GM19351 (cell line): Measurements from ENCODE around the gene DUSP23.

Source experiments
- ATAC-seq: cut with Tn5 transposase; IDR thresholded peaks from one replicate; pipeline ENCODE4 v1.9.1; 2021; ENCODE audit warnings: mild to moderate bottlenecking, moderate library complexity; ENCODE audit not compliant: unreplicated experiment

The DUSP23 gene

GRCh38 chr1:159783724-159784123, 3.0 kb downstream of the DUSP23 start:
- no peak for ATAC-seq

- ATAC-seq, result no peak
Observed at GRCh38 chr1:159786465-159786864, 5.7 kb downstream of the DUSP23 start.

DNA sequence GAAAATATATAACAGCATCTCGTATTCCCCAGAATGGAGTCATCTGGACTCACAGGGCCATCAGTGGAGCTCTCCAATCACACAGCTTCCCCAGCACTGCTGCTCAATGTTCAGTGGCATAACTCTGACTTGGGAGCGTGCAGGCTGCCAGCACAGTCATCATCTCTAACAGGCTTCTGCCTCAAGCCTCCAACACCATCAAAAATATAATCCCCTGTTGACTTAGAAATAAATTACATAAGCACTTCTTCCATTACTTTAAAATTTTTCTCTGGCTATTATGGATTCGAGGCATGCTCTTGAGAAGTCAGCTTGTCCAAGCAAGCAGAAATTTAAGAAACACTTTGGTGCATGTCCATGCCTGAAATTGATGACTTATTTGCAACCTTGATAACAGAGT, 6.2 kb downstream of the DUSP23 start:
- no peak for ATAC-seq

- no peak for ATAC-seq
Observed at GRCh38 chr1:159790237-159790917, 9.6 kb downstream of the DUSP23 start.

- ATAC-seq, result no peak
Observed at GRCh38 chr1:159791031-159791430, 10.3 kb downstream of the DUSP23 start.

GRCh38 chr1:159791461-159791860, 10.7 kb downstream of the DUSP23 start:
- no peak for ATAC-seq

- no peak for ATAC-seq
Observed at GRCh38 chr1:159795534-159795933, 14.8 kb downstream of the DUSP23 start.

DNA sequence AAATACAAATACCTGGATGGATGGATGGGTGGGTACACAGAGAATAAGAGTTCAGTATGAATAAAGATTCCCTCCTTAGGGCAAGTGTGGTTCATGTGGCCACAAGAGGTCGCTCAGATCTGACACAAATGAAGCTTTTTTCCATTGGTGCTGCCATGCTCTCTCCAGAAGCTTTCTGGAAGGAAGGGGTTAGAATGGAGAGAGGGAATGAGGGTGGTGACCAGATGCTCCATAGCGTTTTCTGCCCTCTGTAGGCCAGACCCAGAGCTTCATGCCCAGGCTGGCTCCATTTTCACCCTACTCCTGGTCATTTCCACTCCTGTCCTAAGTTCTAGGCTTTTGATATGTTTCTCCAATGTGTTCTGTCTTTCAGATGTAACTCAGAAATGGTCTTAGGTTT, 18.1 kb downstream of the DUSP23 start:
- ATAC-seq, result no peak

- no peak for ATAC-seq
Observed at GRCh38 chr1:159799446-159799985, 18.8 kb downstream of the DUSP23 start.

GRCh38 chr1:159800177-159800930, 19.6 kb downstream of the DUSP23 start:
- ATAC-seq, result peak; percentile 75

DNA sequence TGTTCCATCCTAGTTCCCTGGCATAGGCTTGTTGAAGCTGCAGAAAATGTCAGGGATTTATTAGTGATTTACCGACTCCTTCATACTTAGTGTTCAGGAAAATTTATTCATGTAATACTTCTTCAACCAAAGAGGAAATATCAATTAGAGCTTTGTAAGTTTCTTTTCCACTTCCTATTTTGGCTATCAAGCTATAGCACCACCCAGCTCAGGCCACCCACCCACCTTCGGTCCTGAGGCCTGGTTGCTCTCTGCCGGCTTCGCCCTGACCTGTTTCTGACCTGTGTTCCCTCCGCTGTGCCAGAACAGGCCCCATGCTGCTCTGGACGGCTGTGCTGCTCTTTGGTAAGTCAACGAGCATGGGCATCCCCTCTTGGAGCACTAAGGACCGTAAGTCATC, 21.3 kb downstream of the DUSP23 start, which contains the start of gene FCRL6:
Gene FCRL6 (plus strand): TSS at position 250 of the 400 bp plus-strand sequence. CDS start 65 bp downstream, at position 315.
- no peak for ATAC-seq

DNA sequence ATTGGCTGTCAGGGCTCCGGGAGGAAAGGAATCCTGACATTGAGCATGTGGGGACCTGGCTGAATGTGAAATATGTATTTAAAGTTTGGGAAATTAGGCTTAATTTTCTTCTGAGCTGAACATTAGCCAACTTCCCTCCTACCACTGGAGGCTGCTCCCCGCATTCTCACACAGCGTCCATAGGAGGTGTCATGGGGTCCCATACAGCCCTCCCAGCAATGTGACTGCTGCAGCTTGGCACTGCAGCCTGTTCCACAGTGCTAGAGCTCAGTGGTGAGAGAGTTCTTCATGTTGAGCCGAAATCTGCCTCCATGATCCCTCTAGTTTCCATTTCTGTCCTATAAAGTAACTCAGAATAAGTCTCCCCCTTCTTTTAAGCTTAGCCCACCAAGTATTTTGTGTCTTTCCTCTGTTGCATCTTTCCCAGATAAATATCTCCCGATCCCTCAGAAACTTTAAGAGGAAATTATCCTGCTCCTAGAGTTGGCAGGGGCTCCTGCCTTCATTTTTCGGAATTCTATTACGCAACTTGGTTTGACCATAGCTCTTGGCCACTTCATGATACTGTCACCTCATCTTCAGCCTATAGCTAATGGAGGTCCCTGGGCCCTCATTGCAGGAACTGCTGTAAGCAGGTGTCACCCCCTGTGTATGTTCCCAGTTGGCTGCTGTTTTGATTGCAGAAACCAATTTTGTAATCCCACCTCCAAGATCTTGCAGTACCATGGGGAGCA, 23.4 kb downstream of the DUSP23 start:
- ATAC-seq, result no peak

DNA sequence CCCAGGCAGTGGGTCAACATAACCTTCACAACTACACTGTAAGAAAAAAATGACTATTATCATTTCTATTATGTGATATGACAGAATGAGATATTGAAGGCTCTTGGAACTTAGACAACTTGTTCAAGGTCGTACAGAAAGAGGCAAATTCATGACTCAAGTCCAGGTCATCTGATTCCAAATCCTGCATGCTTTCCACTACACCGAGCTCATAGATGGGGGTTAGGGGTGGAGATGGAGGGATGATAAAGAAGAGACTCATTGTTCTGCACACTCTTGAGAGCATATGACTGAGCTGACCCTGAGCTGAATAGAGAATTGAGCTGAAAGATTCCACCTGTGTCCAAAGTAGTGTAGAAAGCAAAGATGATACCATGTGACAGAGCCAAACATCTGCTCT, 24.2 kb downstream of the DUSP23 start:
- no peak for ATAC-seq

- no peak for ATAC-seq
Observed at GRCh38 chr1:159815926-159816325, 35.2 kb downstream of the DUSP23 start.

DNA sequence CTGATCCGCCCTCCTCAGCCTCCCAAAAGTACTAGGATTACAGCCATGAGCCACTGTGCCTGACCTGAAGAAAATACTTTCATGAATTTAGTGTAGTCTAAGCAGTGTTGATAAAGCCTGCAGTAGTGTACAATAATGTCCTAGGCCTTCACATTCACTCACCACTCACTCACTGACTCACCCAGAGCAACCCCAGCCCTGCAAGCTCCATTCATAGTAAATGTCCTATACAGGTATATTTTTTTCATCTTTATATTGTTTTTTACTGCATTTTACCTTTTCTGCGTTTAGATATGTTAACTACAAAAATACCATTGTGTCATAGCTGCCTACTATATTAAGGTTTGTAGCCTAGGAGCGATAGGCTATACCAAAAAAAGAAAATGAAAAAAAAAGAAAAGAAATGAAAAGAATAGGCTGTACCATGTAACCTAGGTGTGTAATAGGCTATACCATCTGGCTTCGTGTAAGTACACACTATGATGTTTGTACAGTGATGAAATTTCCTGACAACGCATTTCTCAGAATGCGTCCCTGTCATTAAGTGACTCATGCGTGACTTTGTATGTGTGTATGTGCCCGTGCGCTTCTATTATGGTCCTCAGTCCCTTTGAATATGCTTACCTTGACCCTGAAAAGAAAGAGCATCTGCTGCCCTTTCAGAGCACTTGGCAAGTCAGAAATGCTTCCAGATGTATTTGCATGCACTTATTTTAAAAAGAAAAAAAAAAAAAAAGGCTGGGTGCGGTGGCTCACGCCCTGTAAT, 36.7 kb downstream of the DUSP23 start:
- ATAC-seq, result no peak

- ATAC-seq, result no peak
Observed at GRCh38 chr1:159821171-159821867, 40.6 kb downstream of the DUSP23 start.

DNA sequence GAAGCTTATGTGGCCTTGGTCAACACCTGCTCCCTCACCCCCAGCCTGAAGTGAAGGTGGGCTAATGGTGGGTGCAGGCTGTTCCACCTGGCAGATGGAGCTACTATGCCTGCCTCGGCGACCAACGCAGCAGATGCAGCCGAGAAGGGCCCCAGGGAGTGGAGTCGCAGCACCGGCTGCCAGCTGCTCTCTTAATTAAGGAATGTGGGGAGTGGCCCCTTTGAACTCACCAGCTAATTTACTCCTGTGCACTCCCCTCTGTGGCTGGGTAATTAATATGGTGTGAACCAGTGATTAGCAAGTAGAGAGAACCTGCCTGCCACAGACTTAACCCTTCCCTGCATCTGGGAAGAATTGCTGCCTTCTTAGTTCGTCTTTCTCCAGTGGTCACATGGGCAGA, 42.6 kb downstream of the DUSP23 start:
- ATAC-seq, result no peak

- ATAC-seq, result no peak
Observed at GRCh38 chr1:159825564-159825963, 44.8 kb downstream of the DUSP23 start.

DNA sequence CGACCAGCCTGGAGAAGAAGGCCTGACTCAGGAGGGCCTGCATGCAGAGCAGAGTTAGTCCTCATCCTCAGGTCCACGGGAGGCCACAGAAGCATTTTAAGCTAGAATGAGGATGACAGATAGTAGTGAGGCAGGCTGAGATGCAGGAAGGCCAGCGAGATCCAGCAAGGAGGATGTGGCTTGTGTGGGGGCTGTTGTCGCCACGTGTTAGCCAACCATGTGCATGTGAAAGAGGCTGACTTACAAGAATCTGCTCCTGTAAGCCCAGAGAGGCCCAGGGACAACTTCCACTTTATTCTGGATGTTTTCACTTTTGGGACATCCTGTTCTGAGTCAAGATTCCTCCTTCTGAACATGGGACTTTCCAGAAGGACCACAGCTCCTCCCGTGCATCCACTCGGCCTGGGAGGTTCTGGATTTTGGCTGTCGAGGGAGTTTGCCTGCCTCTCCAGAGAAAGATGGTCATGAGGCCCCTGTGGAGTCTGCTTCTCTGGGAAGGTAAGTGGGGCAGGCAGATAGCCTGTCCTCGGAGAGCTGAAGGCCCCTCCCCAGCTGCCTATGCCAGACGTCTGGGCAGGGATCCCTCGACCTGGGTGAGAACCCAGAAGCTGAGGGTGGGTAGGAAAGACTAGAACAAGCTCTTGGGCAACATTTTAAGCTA, 45.8 kb downstream of the DUSP23 start, which contains the start of gene SLAMF8:
Gene SLAMF8 (plus strand): TSS at position 433 of the 661 bp plus-strand sequence. CDS start 26 bp downstream, at position 459.
- peak; percentile 42 for ATAC-seq
